GM21390 (cell line): ENCODE data around the gene CAMTA1.

Experiments
- ATAC-seq: cut with Tn5 transposase; IDR thresholded peaks from one replicate; pipeline ENCODE4 v1.9.1; 2021; ENCODE audit not compliant: unreplicated experiment

CAMTA1 gene

DNA sequence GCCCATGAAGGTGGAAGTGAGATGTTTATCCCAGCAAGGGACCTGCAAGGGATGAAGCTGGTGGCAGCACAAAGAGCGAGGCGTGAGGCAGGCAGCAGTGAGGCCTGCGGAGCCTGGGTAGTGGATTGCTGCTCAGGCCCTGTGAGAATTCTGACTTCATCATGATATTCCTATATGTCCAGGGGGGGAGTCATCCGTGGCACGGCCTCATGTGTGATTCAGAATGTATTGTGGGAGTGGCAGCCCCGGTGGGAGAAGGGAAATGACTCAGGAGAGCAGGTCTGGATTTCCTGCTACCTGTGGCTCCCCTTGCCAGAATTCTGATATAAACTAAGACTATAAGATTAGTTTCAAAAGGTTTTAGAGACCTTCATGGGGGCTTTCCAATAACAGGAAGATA lies 240.9 kb downstream of the CAMTA1 start:
- no peak for ATAC-seq

DNA sequence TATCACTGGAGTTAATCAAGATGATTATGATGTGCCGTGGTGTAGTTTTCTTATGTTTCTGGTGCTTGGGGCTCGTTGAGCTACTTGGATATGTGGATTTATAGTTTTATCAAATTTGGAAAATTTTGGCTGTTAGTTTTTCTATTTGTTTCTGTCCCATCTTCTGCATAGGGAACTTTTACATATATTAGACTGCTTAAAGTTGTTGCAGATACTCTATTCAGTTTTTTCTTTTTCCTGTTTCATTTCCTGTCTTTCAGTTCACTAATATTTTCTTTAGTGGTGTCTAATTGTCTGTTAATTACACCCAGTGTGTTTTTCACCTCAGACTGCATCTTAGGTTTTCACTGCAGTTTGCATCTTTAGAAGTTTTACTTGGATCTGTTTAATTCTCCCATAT lies 247.7 kb downstream of the CAMTA1 start:
- ATAC-seq, result no peak

DNA sequence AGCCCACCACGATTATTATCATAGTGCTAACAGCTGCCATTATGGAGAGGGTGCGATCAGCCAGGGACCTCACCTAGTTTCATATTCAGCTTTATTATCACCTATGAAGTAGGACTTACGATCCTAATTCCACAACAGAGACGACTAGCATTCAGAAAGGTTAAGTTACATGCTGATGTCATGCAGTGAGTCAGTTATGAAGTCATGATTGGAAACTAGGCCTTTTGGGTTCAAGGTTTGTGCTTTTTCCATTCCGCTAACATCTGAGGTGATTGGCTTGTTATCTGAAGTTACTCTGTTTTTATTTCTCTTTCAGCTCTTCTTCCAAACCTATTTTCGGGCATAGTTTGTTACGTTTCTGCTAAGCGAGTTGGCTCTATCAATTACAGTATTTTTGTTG lies 251.1 kb downstream of the CAMTA1 start:
- ATAC-seq, result no peak

DNA sequence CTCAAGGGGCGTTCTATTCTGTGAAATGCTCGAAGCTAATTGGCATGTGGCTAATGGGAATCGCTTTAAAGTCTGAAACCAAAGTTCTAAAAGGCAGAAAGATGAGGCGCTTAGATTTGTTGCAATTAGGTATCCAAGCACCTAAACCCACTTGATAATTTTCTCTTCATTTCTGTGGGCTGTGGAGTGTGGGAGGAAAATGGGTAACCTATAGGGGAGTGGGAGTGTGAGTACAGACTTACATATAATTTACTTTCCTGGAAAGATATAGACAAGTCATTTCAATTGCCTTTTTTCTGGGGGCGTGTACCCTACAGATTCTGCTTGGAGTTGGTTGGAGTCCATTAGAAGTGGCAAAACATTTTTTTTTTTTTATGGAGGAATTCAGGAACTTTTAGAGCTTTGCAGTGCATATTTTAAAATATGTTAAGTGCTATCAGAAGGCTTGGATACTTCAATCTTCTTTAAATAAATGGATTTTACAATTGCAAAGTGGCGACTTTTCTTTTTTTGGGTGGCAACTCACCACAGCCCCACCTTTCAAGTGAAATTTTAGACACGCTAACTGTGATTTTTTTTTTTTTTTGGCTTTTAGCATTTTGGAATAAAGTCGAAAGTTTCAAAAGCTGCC lies 254.5 kb downstream of the CAMTA1 start:
- ATAC-seq, result no peak

DNA sequence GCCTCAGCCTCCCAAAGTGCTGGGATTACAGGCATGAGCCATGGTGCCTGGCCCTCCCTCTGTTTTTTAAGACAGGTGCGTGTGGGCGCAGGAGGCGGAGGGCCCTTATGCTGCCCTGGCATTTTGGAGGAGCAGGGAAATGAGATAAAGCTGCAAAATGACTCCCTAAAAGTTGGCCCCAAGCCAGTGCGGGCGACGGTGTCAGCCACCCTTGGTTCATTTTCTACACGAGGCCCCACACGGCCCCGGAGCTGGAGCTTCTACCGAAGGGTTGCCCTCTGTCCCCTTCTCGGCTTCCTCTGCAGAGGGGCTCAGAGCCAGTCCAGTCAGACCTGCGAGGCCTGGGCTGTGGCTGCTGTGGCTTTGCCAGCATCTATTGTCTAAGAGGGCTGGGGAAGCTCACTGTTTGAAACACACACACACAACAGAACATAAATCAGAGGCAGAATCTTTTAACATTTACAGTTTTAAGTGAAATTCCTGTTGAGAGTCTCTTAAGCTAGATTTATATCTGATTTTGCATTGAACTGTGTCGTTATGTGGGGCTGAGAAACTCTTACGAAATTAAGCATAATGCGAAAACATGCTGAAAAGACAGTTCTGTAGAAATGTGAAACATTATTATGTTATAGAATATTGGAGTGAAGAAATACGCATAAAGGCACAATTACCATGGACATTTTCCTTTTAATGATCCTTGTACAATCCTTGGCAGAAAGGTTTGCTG lies 255.9 kb downstream of the CAMTA1 start:
- ATAC-seq, result no peak

DNA sequence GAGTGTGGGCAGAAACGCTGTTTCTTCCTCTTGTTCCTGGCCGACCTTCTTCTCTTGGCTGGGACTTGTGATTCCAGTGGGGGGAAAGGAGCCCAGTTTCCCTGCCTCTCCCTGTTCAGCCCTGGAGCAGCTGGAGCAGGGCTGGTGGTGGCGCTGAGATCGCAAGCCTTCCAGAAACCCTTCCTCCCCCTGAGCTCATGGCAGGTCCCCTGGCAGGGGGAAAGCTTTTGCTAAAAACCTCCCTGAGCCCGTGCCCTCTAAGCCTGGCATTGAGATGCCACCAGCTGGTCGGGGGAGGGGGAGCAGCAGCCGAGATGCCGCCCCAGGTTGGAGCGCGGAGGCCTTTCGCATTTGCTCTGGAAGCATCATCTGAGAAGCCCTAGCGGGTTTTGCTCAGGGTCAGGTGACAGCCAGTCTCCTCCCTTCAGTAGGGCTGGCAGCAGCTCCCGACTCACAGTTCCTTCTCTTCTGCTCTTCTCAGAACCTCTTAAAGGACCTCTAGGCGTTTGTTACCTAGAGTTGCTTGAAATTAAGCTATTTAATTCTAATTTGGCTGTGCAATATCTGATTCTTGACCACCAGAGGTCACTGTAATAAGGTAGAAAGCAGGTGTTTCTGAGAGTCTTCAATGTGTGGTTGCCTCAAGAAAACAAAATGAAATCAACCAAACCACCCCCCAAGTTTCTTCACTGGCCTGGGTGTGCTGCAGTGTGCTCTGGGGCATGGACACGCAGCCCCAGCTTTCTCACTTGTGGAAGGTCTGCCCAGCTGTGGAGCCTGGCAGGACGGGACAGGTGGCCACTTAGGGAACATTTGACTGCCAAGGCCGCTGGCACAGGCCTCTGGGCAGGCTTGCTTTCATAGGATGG lies 257.3 kb downstream of the CAMTA1 start:
- no peak for ATAC-seq

DNA sequence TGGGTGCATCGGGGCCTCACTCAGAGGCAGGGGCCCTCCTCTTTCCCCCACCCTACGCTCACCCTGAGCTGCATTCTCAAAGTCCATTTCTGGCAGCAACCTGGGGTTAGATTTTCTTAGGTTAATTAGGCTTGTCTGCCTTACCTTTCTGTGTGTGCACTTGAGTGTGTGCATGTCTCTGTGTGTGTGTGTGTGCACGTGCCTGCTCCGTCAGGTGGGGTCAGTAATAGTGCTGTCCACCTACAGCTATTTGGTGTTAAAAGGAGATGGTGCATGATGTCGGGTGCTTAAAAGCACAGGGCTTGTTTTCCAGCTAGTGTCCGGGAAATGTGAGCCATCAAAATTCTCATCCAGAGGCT lies 257.9 kb downstream of the CAMTA1 start:
- no peak for ATAC-seq

DNA sequence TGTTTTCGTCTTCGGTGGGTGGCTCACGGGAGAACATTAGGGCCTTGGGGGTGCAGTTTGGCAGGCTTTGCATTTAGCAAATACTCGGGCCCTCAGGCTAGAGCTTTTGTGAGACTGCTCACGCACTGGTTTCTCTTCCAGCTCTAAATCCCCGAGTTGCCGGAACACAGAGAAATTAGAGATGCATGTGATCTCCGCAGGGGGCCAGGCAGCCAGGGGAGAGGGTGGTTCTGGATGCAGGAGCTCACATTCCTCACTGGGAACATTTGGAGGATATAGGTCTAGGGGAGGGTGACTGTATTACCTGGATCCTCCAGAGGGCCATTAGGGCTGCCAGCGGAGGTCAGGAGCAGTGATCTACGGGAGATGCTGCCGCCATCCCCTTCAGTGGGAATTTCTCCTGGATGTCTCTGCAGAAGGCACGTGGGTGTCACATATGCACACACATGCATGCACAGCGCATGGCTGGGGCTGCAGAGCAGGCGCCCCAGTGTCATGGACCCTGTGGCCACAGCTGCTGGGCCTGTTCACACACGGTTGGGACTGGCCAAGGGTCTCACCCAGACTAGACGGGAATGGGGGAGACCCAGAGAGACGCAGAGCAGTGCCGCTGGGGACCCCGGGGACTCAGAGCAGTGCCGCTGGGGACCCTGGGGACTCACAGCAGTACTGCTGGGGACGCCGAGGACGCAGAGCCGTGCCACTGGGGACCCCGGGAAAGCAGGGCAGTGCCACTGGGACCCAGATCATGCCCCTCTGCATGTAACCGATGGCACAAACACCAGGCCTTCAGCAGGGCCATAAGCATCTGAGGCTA lies 258.7 kb downstream of the CAMTA1 start:
- ATAC-seq, result no peak

DNA sequence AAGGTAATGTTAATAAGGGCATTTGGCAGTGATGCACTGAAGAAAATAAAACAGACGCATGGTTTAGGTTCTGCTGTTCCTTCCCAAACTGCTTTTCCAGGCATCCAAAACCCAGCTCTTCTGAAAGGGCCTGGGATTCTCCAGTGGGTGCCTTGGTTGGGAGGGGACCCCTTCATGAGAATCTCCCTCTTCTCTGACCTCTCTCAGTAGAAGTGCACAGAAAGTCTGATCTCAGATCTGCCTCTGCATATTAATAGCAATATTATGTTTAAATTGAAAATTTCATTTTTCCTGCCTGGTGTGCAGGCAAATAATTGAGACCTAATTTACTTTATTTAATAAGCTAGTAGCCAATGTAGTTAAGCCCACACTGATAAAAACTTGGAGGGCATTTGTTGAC lies 260.6 kb downstream of the CAMTA1 start:
- no peak for ATAC-seq

DNA sequence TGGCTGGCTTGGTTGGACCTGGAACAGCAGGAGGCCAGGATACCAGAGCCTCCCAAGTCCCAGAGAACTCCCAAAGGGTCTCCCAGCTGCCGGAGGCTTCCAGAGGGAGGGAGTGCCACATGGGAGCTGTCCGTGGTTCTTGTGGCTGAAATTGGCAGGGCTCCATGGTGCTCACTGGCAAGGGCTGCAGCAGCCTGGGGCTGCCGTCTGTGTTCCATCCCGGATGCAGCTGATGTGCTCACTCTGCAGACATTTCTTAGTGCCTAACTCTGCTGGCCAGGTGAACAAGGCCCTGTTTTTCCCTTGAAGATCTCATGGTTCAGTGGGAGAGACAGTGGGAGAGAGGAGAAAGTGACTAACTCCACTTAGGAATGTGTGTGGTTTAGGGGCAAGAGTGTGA lies 261.1 kb downstream of the CAMTA1 start:
- ATAC-seq, result no peak

DNA sequence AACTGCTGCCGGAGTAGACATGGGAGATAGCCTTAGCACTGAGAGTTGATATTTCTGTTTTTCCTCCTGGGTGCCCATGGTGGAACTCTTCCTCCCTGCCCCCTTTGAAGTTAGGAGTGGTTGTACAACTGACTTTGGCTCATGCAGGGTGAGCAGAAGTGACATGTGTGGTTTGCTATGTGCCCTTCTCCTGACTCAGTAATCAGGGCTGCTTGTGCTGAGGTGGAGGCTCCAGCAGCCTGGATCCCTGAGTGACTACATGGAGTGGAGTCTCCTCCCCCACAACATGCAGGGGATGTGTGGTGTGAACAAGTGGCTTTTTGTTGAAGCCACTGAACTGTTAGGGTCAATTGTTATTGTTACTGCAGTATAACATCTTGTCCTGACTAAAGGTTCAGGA lies 261.6 kb downstream of the CAMTA1 start:
- ATAC-seq, result no peak

DNA sequence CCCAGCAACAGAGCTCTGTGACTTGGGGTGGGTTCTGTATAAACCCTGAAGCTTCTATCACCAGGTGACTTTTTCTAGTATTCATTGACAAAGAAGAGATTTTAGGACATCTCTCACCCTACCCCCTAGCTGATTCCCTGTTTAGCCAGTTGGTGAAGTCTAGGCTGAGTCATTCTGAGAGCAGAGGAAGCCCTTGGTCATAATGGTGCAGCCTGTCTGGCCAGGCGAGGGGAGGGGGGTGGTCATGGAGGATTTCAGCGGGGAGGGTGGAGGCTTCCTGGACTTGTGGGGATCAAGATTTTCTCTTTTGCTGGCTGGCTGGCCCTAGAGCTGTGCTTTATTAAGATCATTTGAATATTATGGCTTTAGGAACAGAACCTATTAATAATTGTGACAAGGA lies 262.6 kb downstream of the CAMTA1 start:
- ATAC-seq, result no peak

DNA sequence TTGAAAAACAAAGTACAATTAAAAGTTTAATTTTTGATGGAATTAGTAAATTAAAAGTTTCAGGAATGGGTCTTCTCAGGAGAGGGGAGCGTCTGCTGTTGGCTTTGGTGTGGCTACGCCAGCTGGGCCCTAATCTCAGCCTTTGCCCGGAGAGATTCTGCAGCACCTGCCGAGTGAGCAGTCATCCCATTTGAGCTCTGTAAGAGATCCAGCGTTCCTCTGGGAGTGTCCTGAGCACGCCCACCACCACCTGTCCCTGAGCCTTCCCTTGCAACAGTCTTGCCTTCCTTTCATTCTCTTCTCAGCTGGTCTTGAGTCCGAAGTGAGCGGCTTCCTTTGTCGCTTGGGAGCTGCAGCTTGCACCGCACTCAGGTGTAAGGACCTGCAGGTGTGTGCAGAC lies 263.1 kb downstream of the CAMTA1 start:
- no peak for ATAC-seq

DNA sequence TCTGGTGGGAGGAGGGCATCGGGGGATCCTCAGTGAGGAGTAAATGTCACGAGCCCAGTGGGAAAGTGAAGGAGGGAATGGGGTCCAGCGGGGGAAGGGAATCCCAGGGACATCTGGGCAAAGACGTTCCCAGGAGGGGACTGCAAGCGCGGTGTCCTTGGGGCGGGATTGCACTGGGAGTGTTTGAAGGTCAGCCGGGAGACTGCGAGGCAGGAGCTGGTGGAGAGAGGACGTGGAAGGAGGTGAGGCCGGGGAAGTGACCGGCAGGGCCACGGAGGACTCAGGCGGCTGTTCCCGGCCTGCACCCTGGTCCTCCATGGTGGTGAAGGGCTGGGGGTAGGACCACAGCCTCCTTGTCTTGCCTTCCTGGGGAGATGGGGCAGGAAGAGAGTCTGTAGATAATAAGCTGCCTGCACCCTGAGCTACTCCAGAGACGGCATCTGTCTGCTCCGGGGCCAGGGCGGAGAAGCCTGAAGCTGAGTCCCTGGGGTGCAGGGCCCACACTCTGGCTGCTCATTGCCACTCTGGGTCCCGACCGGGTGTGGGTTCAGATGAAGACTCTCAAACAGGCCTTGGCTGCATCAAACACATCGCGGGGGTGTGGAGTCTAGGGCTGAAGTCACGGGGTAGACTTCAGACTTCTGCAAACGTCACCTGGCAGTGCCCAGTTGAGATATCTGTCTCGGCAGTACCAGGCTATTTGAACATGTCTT lies 264.8 kb downstream of the CAMTA1 start:
- ATAC-seq, result no peak

DNA sequence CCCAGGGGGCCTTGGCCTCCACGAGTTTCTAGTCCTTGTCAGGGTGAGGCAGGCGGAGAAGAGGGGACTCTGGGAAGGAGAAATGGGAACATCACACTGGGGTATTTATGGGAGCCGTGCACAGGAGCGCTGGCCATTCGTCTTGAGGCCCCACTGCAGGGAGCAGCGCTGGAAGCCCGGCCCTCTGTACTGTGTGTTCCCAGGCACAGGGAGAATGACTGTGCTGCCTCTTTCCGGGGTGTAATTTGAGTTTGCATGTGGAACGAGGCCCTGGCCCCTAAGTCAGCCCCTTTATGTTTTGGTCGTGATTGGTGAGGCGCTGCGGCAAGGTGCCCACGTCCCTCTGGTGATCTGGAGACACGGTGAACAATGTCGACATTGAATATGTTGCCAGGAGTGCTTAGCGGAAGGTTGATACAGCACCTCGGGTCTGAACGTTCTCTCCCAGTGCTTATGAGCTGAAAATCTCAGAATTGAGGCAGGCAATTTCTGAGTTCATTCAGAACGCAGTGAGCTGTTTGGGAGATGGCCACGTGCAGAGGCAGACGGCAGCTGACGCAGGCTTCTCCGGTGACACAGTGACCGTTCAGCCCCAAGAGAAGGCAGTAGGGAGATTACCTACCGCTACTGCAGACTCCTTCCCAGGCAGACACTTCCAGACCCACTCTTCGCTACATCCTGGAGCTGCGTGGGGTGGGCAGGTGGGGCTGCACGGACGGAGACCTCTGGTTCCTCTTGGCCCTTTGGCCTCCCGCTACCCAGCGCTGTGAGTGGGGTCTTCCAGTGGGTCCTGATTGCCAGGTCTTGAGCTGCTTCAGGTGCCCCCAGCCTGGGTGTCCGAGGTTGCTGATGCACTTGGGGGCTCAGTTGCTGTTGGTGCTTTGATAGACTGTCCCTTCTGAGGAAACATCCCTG lies 265.8 kb downstream of the CAMTA1 start:
- ATAC-seq, result no peak

DNA sequence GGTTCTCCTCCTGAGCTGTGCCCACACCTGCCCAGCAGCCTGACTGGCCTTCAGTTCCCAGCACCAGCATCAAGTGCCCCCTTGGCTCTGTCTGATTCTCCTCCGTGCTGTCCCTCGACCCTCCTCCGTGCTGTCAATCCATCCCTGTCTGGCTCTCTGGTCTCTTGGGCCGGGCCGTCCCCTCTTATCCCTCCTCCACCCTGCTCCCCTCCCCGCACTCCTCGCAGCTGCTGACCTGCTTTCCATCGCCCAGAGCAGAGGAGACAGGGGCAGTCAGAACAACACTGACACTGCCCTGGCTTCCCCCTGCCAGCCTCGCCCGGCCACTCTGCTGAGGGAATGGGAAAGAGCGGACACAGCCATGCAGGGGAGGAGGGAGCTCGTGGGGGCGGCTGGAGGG lies 267.4 kb downstream of the CAMTA1 start:
- ATAC-seq, result no peak

DNA sequence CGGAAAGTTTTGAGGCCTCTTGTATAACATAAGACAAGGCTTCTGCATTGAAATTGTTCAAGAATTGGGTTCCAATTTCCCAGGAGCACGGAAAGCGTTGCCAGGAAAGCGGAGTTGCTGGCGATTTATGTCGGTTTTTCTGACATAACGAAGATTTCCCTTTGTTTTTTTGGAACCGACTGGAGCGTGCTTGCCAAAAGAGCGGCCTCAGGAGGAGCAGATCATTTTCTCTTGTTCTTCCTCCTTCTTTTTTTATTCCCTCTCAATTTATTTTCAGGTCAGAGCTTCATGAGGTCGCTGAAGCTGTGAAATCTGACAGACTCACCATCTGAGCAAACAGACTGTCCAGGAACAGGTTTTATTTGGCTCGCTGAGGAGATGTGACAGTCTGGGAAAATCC lies 275.5 kb downstream of the CAMTA1 start:
- no peak for ATAC-seq

DNA sequence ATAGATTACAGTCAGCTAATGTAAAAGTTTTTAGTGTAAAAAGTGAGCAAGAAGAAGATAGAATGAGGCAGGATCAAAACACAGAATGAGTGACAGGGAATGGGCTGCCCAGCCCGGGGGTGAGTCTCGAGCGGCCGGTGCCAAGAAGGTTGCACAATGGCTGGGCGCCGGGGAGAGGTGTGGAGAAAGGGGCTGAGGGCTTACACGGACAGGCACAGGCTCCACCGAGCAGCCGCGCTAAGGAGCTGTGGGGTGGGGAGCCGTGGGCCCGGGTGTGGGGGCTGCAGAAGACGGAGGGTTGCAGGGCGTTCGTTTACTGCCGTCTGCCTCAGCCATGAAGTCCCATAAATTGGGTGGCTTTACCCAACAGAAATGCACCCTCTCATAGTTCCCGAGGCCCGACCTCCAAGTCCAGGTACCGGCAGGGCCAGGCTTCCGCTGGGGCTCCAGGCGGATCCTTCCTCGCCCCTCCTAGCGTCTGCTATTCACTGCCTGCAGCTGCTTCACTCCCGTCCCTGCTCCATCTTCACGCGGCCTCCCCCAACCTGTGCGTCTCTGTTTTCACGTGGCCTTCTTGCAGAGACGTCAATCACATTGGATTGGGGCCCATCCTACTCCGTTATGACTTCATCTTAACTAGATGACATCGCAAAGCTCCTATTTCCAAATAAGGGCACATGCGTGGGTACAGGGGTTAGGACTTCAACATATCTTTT lies 277.2 kb downstream of the CAMTA1 start:
- ATAC-seq, result no peak

DNA sequence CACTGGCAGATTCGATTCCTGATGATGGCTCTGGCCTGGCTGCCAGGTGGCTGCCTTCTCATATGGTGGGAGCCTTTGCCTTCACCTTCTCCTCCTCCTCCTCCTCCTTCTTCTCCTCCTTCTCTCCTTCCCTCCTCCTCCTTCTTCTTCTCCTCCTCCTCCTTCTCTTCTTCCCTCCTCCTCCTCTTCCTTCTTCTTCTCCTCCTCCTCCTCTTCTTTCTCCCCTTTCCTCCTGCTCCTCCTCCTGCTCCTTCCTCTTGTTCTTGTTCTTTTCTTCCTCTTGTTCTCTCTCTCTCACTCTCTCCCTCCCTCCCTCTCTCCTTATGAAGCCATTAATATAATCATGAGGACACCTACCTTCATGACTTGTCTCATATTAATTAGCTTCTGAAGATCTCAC lies 278.7 kb downstream of the CAMTA1 start:
- ATAC-seq, result no peak
